H1 (cell line): Measurements from ENCODE around the gene KAZALD1. TPM values are rescaled to one million over a fixed set of nuclear protein-coding genes. Genes with fewer than 3 reads are reported as not detected.

Experiments used
- ATF3 ChIP-seq: IDR thresholded peaks from 2 replicates; pipeline ENCODE4 v1.6.1; 2011; ENCODE audit warnings: low read depth, mild to moderate bottlenecking, low read length; ENCODE audit not compliant: insufficient read depth
- BACH1 ChIP-seq: IDR thresholded peaks from 2 replicates; pipeline ENCODE4 v1.6.1; 2012; ENCODE audit warnings: low read length, improper control_type of control experiment
- BCL11A ChIP-seq, 2 experiments: IDR thresholded peaks; one replicate each; pipeline ENCODE4 v1.6.1; 2011; ENCODE audit warnings: low read depth in 2 of 2, low read length in 2 of 2, mild to moderate bottlenecking in 2 of 2
- CBX8 ChIP-seq: fragments of 300-800, 300-1000 bp; sonication (generic); IDR thresholded peaks from 2 replicates; pipeline ENCODE4 v1.7.1; 2016; ENCODE audit warnings: low read depth, low read length, borderline replicate concordance
- CHD1 ChIP-seq: IDR thresholded peaks from 2 replicates; pipeline ENCODE4 v1.6.1; 2012; ENCODE audit warnings: low read depth, low read length, improper control_type of control experiment
- EP300 ChIP-seq, 2 experiments: IDR thresholded peaks; 1 replicate in 1 of 2; 2 replicates in 1 of 2; pipeline ENCODE4 v1.6.1; 2011 to 2012; ENCODE audit warnings: low read depth in 2 of 2, low read length in 2 of 2, mild to moderate bottlenecking in 2 of 2, borderline replicate concordance in 1 of 2, inconsistent platforms in 1 of 2, moderate library complexity in 1 of 2
- EZH2 ChIP-seq: fragments of 200-600 bp; sonication (generic); IDR thresholded peaks from 2 replicates; pipeline ENCODE4 v1.7.1; 2012; ENCODE audit warnings: low read depth, mild to moderate bottlenecking, moderate library complexity, low read length, inconsistent platforms; ENCODE audit not compliant: severe bottlenecking
- JUND ChIP-seq: IDR thresholded peaks from 2 replicates; pipeline ENCODE4 v1.6.1; 2011; ENCODE audit warnings: mild to moderate bottlenecking, improper control_type of control experiment, low read length
- MAFK ChIP-seq: IDR thresholded peaks from 2 replicates; pipeline ENCODE4 v1.6.1; 2012; ENCODE audit warnings: low read depth, mild to moderate bottlenecking, improper control_type of control experiment, low read length
- PHF8 ChIP-seq: fragments of 200-600 bp; sonication (generic); conservative IDR thresholded peaks from 2 replicates; pipeline ENCODE4 v1.7.1; 2012; ENCODE audit warnings: low read depth, mild to moderate bottlenecking, inconsistent platforms, low read length, moderate library complexity
- POLR2AphosphoS5 ChIP-seq: IDR thresholded peaks from 2 replicates; pipeline ENCODE4 v1.6.1; 2011; ENCODE audit warnings: low read depth, low read length
- POU5F1 ChIP-seq: IDR thresholded peaks from 2 replicates; pipeline ENCODE4 v1.6.1; 2011; ENCODE audit warnings: low read depth, mild to moderate bottlenecking, low read length, moderate library complexity
- SAP30 ChIP-seq: fragments of 300-600 bp; sonication (generic); IDR thresholded peaks from 2 replicates; pipeline ENCODE4 v1.7.1; 2012; ENCODE audit warnings: low read length, moderate library complexity, mild to moderate bottlenecking, inconsistent platforms; ENCODE audit not compliant: insufficient read depth, insufficient replicate concordance
- SIN3A ChIP-seq, 2 experiments: IDR thresholded peaks in 1 of 2; conservative IDR thresholded peaks in 1 of 2; 2 replicates each; pipeline ENCODE4 v1.6.1; 2011 to 2012; ENCODE audit warnings: low read length in 2 of 2, improper control_type of control experiment in 1 of 2, low read depth in 1 of 2, mild to moderate bottlenecking in 1 of 2
- SIX5 ChIP-seq: IDR thresholded peaks from 2 replicates; pipeline ENCODE4 v1.6.1; 2011; ENCODE audit warnings: mild to moderate bottlenecking, low read depth, low read length
- TAF1 ChIP-seq: IDR thresholded peaks from 2 replicates; pipeline ENCODE4 v1.6.1; 2011; ENCODE audit warnings: mild to moderate bottlenecking, low read depth, low read length
- TAF7 ChIP-seq: optimal IDR thresholded peaks from 2 replicates; pipeline ENCODE3; 2011; ENCODE audit warnings: low read depth, mild to moderate bottlenecking, inconsistent platforms, low read length, moderate library complexity, borderline replicate concordance
- YY1 ChIP-seq: IDR thresholded peaks from 2 replicates; pipeline ENCODE4 v1.6.1; 2011; ENCODE audit warnings: low read depth, mild to moderate bottlenecking, low read length
- polyA plus RNA-seq, 7 experiments: library from polyadenylated mRNA; depleted of rRNA in 3 of 7; stranded (reverse) in 5 of 7; unstranded in 2 of 7; fragments of >200 nt in 5 of 7; fragments of 200-250 nt in 2 of 7; gene quantifications; 1 replicate in 5 of 7; 2 replicates in 1 of 7; 4 replicates in 1 of 7; pipeline versions ENCODE4 v1.2.1 to v1.2.3, GENCODE V29; 2011 to 2013; ENCODE audit warnings: missing spikeins in 2 of 7, mixed read lengths in 2 of 7
- total RNA-seq: library from RNA; stranded (reverse); fragmentation: NEBNext Ultra II Directional; extraction: Animal tissue kit (Norgen Biotek cat#: 25700); gene quantifications from 2 replicates; pipeline ENCODE4 v1.2.1, GENCODE V29; 2021
- TF ChIP-seq, protein P1 (sequence below): IDR thresholded peaks from 2 replicates; pipeline ENCODE4 v1.6.1; 2012; ENCODE audit warnings: inconsistent platforms
- TF ChIP-seq, protein P2 (sequence below): IDR thresholded peaks from 2 replicates; pipeline ENCODE4 v1.6.1; 2012; ENCODE audit warnings: low read length, inconsistent platforms

KAZALD1 gene
- total and polyA plus RNA-seq, 2 of the 8 experiments (the other 6 are each of a cell fraction or from before 2014, with no cell fraction given), result 0.65 to 1.9 TPM

GRCh38 chr10:101060036-101060950 is 1.5 kb upstream of the KAZALD1 start (continued):
- TF ChIP-seq BACH1, result no peak
- no peak for TF ChIP-seq BCL11A (IDR thresholded peaks at IDR 0.05; ENCODE audit: low read depth in 2 of 2, low read length in 2 of 2)
- TF ChIP-seq POLR2AphosphoS5, result no peak
- TF ChIP-seq POU5F1, result no peak
- peak in 1 of 2 experiments; percentile 88; a peak in 3 of 4 replicates for TF ChIP-seq SIN3A (conservative IDR thresholded peaks at IDR 0.05 in 1 of 2, IDR thresholded peaks at IDR 0.05 in 1 of 2; ENCODE audit: low read depth in 1 of 2, low read length in 2 of 2)
- TF ChIP-seq PHF8, result peak; percentile 54
- TF ChIP-seq SIX5, result no peak
- TF ChIP-seq EP300 (IDR thresholded peaks at IDR 0.05; ENCODE audit: borderline replicate concordance in 1 of 2, low read depth in 2 of 2, low read length in 2 of 2), result no peak
- no peak for TF ChIP-seq JUND
- TF ChIP-seq YY1, result no peak
- TF ChIP-seq ATF3, result no peak
- TF ChIP-seq TAF7, result no peak
- peak; percentile 88 for TF ChIP-seq SAP30
- no peak for TF ChIP-seq EZH2
- TF ChIP-seq CBX8, result no peak
- no peak for TF ChIP-seq CHD1
- peak; percentile 63; the same call in 1 of the 2 replicates for TF ChIP-seq TAF1
- TF ChIP-seq, protein P1, sequence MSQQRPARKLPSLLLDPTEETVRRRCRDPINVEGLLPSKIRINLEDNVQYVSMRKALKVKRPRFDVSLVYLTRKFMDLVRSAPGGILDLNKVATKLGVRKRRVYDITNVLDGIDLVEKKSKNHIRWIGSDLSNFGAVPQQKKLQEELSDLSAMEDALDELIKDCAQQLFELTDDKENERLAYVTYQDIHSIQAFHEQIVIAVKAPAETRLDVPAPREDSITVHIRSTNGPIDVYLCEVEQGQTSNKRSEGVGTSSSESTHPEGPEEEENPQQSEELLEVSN, result no peak
- no peak for TF ChIP-seq MAFK
- TF ChIP-seq, protein P2, sequence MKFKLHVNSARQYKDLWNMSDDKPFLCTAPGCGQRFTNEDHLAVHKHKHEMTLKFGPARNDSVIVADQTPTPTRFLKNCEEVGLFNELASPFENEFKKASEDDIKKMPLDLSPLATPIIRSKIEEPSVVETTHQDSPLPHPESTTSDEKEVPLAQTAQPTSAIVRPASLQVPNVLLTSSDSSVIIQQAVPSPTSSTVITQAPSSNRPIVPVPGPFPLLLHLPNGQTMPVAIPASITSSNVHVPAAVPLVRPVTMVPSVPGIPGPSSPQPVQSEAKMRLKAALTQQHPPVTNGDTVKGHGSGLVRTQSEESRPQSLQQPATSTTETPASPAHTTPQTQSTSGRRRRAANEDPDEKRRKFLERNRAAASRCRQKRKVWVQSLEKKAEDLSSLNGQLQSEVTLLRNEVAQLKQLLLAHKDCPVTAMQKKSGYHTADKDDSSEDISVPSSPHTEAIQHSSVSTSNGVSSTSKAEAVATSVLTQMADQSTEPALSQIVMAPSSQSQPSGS, result peak; percentile 58; the same call in 1 of the 2 replicates
- TF ChIP-seq, all 59 proteins: peak for 16
